Stimulated activated naive CD8-positive, alpha-beta T cell treated with anti-CD3 and anti-CD28 coated beads, Interleukin-15, amount 100 ng/mL, for 72 hours (primary cell): ENCODE data around the gene MBNL2.

Experiments
- ATAC-seq: fragments of 150-1000 bp; cut with Tn5 transposase; 2 replicates; pipeline ENCODE4 v1.10.0; 2021; ENCODE audit warnings: mild to moderate bottlenecking, moderate library complexity
- DNase-seq, 2 donors: peaks; one replicate each; pipeline ENCODE4 v3.0.0; 2021 to 2022
- H3K27ac Mint-ChIP-seq, 2 donors: one replicate each; pipeline ENCODE4 v1.8.0; 2022; ENCODE audit warnings: mild to moderate bottlenecking in 2 of 2, mixed read lengths in 2 of 2, moderate library complexity in 2 of 2
- H3K27me3 Mint-ChIP-seq: one replicate; pipeline ENCODE4 v1.8.0; 2022; ENCODE audit warnings: mixed read lengths
- H3K4me1 Mint-ChIP-seq: one replicate; pipeline ENCODE4 v1.8.0; 2022; ENCODE audit warnings: mild to moderate bottlenecking, mixed read lengths
- H3K4me3 Mint-ChIP-seq, 2 donors: one replicate each; pipeline ENCODE4 v1.8.0; 2022; ENCODE audit warnings: mild to moderate bottlenecking in 2 of 2, mixed read lengths in 2 of 2, moderate library complexity in 1 of 2
- H3K9me3 Mint-ChIP-seq, 2 donors: one replicate each; pipeline ENCODE4 v1.8.0; 2022; ENCODE audit warnings: mixed read lengths in 2 of 2

Gene MBNL2

DNA sequence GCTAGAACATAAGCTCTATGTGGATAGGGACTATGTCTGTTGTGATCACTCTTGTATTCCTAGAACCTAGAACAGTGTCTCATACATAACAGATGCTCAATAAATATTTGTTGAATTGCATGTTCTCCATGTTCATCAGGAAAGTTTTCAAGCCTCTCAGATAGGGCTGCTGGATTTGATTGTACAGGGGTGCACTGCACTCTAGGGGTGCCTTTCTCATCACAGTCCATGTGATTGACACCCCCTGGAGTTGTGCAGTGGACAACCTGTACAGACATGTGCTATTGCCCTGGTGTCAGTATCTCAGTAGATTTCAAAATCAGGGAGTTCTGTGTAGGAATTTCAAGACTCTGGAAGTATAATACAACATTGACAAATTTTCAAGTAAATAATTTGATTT, 58.9 kb downstream of the MBNL2 start:
- Mint-ChIP-seq H3K9me3 (no peaks in the 10 kb centered on the region), H3K4me3 (no peak overlapping the region), H3K4me1 (peaks cover 40% of the 10 kb centered on the region), H3K27me3 (no peaks in the 10 kb centered on the region), H3K27ac (peak overlapping the region in 1 of 2 donors; percentile 65)
- no peak for ATAC-seq
- no peak for DNase-seq

DNA sequence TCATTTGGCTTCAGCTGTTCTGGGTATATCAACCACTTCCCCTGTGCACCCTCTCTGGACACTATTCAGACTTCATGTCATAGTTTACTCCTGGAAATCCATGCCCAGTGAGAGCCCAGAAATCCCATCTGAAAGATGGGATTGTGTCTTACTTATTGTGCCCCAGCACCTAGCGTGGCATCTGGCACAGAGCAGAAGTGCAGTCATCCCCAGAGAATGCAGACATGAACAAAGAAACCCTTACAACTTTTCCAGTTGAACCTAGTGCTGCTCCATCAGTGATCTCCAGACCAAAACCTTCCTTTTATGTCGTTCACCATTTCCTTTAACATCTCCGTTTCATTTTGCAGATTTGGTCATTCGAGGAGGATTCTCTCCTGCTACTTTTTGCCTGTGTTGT, 60.6 kb downstream of the MBNL2 start:
- no peaks in the 10 kb centered on the region for H3K9me3 Mint-ChIP-seq
- DNase-seq (no peak), ATAC-seq (no peak)
- no peaks in the 10 kb centered on the region for H3K27me3 Mint-ChIP-seq
- H3K27ac Mint-ChIP-seq = no peak overlapping the region
- no peak overlapping the region for H3K4me3 Mint-ChIP-seq
- peaks cover 31% of the 10 kb centered on the region for H3K4me1 Mint-ChIP-seq

DNA sequence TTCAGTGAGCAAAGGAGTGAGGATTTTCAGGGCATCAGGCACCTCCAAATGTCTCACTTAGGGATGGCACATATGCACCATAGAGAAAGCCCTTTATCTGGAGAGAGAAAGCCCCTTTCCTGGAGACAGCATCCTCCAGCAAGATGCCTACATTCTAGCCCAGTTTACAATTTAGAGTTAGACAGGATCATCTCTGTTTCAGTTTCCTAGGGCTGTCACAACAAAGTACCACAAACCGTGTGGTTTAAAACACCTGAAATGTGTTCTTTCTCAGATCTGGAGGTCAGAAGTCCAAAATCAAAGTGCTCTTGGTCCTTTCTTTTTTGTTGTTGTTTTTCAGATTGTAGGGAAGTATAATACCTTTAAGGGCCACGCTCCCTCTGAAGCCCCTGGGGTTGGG, 61.8 kb downstream of the MBNL2 start:
- Mint-ChIP-seq H3K27ac (no peak overlapping the region), H3K9me3 (no peaks in the 10 kb centered on the region), H3K27me3 (no peaks in the 10 kb centered on the region), H3K4me1 (peaks cover 37% of the 10 kb centered on the region), H3K4me3 (no peak overlapping the region)
- no peak for DNase-seq
- no peak for ATAC-seq

DNA sequence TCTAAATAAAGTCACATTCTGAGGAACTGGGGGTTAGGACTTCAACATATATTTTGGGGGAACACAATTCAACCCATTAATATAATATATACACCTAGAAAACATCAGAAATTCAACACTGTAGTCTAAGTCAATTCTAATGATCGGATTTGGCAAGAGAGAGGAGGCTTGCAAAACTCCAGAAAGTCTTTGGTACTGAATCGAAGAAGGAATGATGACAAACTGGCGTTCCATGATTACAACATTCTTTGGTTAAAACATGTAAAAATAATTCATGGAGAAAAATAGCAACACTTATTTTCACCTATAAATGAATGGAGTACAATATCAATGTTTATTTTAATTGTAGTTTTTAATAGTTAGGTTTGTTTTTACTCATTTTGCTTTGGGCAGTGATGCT, 62.4 kb downstream of the MBNL2 start:
- H3K27me3 Mint-ChIP-seq = no peaks in the 10 kb centered on the region
- H3K4me3 Mint-ChIP-seq = no peak overlapping the region
- ATAC-seq = no peak
- no peaks in the 10 kb centered on the region for H3K9me3 Mint-ChIP-seq
- DNase-seq = no peak
- no peak overlapping the region for H3K27ac Mint-ChIP-seq
- peaks cover 37% of the 10 kb centered on the region for H3K4me1 Mint-ChIP-seq

DNA sequence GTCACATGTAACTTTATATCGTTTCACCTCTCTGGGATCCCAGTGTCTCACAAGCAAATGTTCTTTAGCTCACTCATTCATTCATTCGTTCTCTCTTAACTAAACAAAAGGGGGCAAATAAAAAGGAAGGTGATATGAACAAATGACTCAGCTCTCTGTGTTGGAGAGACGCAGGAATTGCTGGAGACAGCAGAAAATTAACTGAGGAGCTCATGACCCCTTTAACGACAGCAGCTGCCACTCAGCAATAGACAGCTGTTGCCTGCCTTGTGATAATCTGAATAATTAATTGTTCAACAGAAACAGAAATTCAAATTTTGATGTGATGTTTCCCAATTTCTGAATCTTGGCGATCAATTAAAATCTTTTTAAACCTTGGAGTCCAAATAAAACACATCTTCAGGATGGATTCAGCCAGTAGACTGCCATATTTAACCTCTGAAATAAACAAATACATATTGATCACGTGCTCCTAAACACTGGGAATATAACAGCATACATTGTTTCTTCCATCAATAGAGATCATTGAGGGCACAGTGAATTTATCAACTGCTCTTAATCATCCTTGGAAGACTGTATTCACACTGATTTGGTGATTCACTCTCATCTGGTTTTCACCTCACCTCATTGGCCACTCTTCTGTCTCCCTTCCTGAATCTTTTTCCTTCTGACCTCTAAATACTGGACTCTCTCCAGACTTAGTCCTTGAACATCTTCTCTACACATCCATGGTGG, 63.3 kb downstream of the MBNL2 start:
- no peaks in the 10 kb centered on the region for H3K27me3 Mint-ChIP-seq
- DNase-seq = no peak
- H3K9me3 Mint-ChIP-seq = no peaks in the 10 kb centered on the region
- peaks cover 34% of the 10 kb centered on the region for H3K4me1 Mint-ChIP-seq
- H3K27ac Mint-ChIP-seq = no peak overlapping the region
- no peak for ATAC-seq
- no peak overlapping the region for H3K4me3 Mint-ChIP-seq

DNA sequence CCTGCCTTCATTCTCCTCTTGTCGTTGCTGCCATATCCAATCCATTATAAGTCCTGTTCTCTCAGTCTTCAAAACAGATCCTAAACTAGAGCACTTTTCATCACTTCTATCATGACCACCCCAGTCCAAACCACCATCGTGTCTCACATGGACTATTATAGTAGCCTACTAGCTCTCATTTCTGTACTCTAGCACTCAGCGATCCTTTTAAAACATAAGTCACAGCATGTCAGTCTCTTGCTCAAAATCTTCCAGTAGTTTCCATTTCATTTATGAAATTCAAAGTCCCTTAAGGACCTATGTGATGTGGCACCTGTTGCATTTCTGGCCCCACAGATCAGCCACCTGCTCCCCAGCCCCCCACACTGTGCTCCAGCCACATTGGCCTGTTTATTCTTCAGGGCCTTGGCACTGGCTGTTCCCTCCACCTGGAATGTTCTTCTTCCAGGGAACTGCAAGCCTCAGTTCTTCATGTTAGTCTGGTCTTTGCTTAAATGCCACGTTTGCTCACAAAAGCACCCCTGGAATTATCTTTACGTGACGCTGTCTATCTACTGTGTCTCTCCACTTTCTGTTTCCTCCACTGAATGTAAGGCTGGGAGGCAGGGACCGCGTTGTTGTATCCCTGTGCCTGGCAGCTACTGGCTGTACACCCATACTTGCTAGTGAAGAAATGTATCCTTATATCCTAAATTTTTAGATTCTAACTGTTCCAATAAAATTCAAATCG, 64.3 kb downstream of the MBNL2 start:
- DNase-seq = no peak
- H3K27me3 Mint-ChIP-seq = no peaks in the 10 kb centered on the region
- ATAC-seq = no peak
- H3K4me3 Mint-ChIP-seq = no peak overlapping the region
- H3K27ac Mint-ChIP-seq = no peak overlapping the region
- H3K4me1 Mint-ChIP-seq = peaks cover 35% of the 10 kb centered on the region
- no peaks in the 10 kb centered on the region for H3K9me3 Mint-ChIP-seq

DNA sequence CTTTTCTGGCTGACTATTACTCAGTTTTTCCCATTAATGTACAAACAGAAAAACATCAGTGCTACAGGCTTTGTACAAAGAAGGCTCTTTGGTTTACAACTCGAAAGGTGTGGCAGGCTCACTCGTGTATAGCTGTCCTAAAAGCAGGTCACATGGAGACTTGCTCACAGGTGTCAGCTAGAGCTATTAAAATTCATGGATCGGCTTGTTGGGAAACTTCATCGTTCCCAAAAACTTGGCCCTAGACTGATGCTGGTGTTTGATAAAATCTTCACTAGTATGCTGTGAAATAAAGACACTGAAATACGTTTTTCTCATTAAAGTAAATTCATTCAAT, 64.9 kb downstream of the MBNL2 start:
- Mint-ChIP-seq H3K4me1 (peaks cover 35% of the 10 kb centered on the region), H3K4me3 (no peak overlapping the region)
- no peak for DNase-seq

DNA sequence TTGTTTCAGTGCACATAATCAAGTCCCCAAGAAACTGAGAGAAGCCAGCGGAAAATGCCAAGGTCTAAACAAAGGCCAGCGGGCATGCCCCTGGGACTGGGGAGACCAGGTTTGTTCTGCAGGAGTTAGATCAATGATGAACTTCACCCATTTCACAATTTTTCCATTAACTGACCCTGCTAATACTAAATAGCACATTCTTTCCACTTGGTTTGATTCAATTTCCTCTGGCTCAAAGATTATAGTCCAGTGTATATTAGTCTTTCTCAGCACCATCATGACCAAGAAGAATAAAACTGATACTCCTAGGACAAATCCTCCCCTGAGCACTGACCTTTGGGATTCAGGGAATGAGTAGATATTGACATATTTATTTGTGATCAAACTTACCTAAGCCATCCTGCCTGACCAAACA, 66.4 kb downstream of the MBNL2 start:
- Mint-ChIP-seq H3K4me1 (peaks cover 25% of the 10 kb centered on the region), H3K4me3 (no peak overlapping the region), H3K9me3 (no peaks in the 10 kb centered on the region), H3K27ac (no peak overlapping the region), H3K27me3 (no peaks in the 10 kb centered on the region)
- ATAC-seq = no peak
- DNase-seq = no peak

More for the DNA sequence above, 64.9 kb downstream of the MBNL2 start:
- Mint-ChIP-seq H3K9me3 (no peaks in the 10 kb centered on the region), H3K27ac (no peak overlapping the region), H3K27me3 (no peaks in the 10 kb centered on the region)
- ATAC-seq = no peak

DNA sequence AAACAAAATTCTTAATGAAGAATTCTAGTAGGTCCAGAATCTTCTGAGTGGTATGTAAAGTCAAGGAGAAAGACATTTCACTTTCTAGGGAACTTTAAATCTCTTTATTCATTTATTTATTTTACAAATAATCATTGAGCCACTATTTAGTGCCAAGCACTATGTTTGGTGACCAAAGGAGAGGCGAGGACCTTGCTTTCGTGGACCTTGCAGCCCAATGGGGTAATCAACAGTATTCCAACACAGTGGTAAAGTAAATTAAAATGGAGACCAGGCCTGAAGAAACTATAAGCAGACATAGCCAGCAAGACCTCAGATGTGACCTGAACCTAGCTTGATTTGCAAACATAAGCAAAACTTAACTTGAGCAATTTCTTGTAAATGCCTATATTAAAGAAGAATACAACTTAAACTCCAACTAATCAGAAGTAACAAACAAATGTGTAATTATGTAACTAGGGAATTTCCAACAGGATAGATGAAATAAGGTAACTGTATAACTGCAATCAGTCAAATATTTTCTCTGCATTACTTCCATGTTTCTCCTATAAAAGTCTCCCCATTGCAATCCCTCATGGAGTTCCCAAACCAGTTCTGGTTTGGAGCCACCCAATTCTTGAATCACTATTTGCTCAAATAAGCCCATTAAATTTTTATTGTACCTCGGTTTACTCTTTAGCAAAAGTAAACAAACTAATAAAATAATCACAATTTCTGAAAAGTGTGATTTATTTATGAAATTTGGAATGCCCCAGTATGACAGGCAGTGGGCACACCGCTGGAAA, 67.6 kb downstream of the MBNL2 start:
- no peak for DNase-seq
- Mint-ChIP-seq H3K27ac (peak overlapping the region in 1 of 2 donors; percentile 27), H3K4me1 (peaks cover 18% of the 10 kb centered on the region), H3K27me3 (no peaks in the 10 kb centered on the region), H3K4me3 (no peak overlapping the region), H3K9me3 (no peaks in the 10 kb centered on the region)
- ATAC-seq = no peak

DNA sequence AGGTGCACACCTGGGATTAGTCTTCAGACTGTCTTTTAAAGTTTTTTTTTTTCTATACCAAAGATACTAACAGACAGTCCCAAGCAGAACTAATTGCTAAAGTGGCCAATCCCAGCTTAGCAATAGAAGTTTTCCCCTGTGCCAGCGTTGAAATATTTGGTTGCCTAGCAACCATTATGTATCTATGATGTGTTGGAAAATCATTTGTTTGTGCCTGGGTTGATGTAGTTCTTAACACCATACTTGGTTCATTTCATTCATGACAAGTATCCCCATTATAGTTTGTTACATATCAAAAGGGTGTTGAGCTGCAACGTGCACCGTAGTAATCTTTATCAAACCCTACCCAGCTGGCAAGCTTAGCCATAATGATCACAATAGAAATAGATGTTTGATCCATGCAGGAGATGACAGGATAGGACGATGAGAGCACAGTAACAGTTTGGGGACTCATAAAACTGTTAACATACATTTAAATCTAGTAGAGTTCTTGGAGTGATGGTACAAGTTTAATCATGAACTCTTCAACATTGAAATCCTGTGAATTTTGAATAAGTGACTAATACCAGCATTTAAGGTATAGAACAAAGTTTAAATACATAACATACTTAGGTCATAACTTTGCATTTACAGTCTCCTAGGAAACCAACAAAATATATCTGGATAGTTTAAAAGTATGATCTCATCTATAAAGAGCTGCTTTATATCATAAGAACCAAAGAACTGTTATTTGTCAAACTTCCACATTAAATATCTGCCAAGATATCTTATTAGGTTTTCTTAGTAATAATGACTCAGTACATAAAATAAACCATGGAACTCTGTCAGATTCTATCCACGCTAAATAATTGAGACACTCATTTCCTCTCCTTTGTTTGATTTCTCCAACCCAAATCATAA, 73.4 kb downstream of the MBNL2 start:
- peaks cover 23% of the 10 kb centered on the region for H3K4me1 Mint-ChIP-seq
- DNase-seq = no peak
- no peaks in the 10 kb centered on the region for H3K27me3 Mint-ChIP-seq
- no peak overlapping the region for H3K4me3 Mint-ChIP-seq
- ATAC-seq = no peak
- no peak overlapping the region for H3K27ac Mint-ChIP-seq
- no peaks in the 10 kb centered on the region for H3K9me3 Mint-ChIP-seq

DNA sequence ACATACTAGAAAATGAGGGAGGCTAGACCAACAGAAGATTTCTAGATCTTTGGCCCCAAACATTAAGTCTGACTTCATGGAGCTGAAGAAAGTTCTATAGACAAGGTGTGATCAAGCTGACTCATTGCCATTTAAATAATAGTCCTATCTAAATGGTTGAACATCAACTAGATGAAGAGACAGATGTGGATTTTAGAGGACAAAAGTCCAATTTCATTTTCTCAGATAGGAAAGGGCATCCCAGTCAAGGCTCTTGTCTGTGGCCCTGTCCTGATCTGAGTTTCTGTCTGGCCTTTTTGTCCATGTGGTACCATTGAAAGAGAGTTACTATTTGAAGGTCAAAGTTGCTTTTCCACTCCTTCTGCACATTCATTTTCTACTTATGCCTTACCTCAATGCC, 74.6 kb downstream of the MBNL2 start:
- Mint-ChIP-seq H3K4me1 (peaks cover 15% of the 10 kb centered on the region), H3K27me3 (no peaks in the 10 kb centered on the region), H3K4me3 (no peak overlapping the region), H3K9me3 (no peaks in the 10 kb centered on the region), H3K27ac (no peak overlapping the region)
- ATAC-seq (no peak), DNase-seq (no peak)

DNA sequence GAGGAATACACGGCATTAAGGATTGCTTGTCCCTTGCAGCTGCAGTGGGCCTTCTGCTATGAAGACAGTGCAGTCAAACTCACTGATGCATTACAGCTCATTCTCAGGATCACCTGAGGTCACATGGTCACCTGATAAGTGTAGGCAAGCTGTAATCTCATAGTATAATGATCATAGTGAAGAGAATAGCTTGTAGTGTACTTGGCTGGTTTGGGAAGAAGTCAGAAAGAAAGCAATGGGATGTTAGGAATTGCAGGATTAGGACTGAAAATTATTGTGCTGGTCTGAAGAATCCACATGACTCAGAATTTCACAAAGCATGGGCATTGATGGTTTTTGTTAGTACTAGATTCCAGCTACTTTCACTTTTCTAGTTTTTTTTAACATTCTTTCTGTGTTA, 76.7 kb downstream of the MBNL2 start:
- Mint-ChIP-seq H3K27me3 (no peaks in the 10 kb centered on the region), H3K4me1 (peaks cover 15% of the 10 kb centered on the region), H3K9me3 (no peaks in the 10 kb centered on the region), H3K27ac (peak overlapping the region in 1 of 2 donors; percentile 21), H3K4me3 (no peak overlapping the region)
- ATAC-seq (no peak), DNase-seq (no peak)

DNA sequence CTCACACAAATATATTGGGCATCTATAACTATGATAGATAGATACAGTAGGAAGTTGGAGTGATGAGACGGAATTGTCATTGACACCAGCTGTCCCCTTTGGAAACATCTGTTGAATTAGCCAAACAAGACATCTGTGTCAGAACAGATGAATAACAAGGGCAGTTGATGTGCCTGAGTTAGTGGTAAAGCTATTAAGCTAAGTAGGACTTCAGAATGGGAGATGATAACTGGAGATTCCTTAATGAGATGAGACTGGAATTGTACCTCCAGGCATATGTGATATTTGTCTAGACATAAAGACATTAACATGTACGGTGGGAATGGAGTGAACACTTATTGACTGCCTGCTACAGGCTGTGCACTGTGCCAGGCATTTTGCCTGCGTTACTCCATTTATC, 78.7 kb downstream of the MBNL2 start:
- Mint-ChIP-seq H3K4me1 (peaks cover 5% of the 10 kb centered on the region), H3K27ac (no peak overlapping the region), H3K27me3 (no peaks in the 10 kb centered on the region), H3K4me3 (no peak overlapping the region), H3K9me3 (no peaks in the 10 kb centered on the region)
- no peak for ATAC-seq
- no peak for DNase-seq

DNA sequence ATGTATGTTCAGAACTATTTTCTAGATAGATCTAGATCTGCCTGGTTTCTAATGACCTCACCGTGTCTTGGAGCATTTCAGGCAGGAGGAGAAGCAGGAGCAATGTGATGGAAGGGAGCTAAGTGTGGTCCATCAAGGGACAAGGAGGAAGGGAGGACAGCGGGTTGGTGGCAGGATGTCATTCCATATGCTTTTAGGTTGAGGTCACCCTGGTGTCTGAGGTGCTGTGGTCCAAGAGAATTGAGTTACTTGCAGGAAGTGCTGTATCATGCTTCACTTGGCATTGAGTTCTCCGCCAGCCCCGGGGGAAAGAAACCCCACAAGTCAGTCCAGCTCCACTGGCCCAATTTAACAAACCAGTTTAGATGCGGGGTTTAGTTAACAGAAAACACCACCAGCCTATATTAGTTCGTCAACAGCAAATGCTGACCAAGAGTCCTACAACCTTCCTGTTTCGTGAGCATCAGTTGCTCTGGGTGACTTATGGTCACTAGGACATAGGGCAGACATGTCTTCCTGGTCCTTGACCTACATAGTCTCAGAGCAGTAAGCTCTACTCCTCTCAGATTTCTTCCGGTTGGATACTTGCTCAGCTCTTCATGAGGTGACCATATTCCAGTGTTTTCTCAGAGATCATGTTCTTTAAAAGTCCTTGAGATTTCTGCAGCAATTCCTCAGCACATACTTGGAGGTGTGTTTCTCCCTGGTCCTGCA, 79.4 kb downstream of the MBNL2 start:
- H3K4me3 Mint-ChIP-seq = no peak overlapping the region
- peaks cover 5% of the 10 kb centered on the region for H3K4me1 Mint-ChIP-seq
- H3K27me3 Mint-ChIP-seq = no peaks in the 10 kb centered on the region
- DNase-seq (no peak), ATAC-seq (no peak)
- H3K27ac Mint-ChIP-seq = no peak overlapping the region
- H3K9me3 Mint-ChIP-seq = no peaks in the 10 kb centered on the region

DNA sequence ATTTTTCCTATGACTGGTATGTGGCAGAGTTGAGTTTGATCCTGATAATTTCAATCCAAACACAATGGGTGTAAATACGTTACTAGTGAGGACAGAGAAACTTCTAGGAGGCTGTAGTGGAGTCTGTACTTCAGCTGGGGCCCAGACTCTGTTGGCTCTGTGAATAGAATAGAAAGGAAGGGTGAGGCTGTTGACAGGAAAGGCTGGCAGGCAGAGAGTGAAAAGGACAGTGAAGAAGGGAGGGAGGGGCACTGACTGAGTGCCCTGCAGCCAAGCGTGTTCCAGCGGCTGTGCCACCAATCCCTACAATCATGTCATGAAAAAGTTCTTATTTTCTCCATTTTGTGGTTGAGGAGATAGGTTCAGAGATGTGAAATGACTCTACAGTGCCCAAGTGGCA, 80.5 kb downstream of the MBNL2 start:
- DNase-seq (no peak), ATAC-seq (no peak)
- Mint-ChIP-seq H3K4me1 (peaks cover under 1% of the 10 kb centered on the region), H3K27me3 (no peaks in the 10 kb centered on the region), H3K9me3 (no peaks in the 10 kb centered on the region), H3K27ac (no peak overlapping the region), H3K4me3 (no peak overlapping the region)
